ENCODE measurements around the gene DLG2.

GRCh38 chr11:85541683-85542082 is 85.5 kb downstream of the DLG2 start:
- no peak for TF ChIP-seq POLR2A (IDR thresholded peaks at IDR 0.05)
- TF ChIP-seq CTCF (IDR thresholded peaks at IDR 0.05), result no peak
